Mesothelial cell of epicardium (in vitro differentiated cells): Measurements from ENCODE around the gene ANAPC5. TPM values are rescaled to one million over a fixed set of nuclear protein-coding genes. Genes with fewer than 3 reads are reported as not detected.

ENCODE experiments used
- DNase-seq, 2 experiments: peaks; one replicate each; pipeline ENCODE4 v3.0.0; 2021; ENCODE audit warnings: low spot score in 2 of 2; ENCODE audit not compliant: unreplicated experiment in 2 of 2
- H3K27ac Mint-ChIP-seq: 2 replicates; pipeline ENCODE4 v1.8.0; 2021; ENCODE audit warnings: mixed read lengths
- H3K27me3 Mint-ChIP-seq: 2 replicates; pipeline ENCODE4 v1.8.0; 2021; ENCODE audit warnings: low read depth, mixed read lengths
- H3K36me3 Mint-ChIP-seq: 2 replicates; pipeline ENCODE4 v1.8.0; 2021; ENCODE audit warnings: mixed read lengths
- H3K4me1 Mint-ChIP-seq: 2 replicates; pipeline ENCODE4 v1.8.0; 2021; ENCODE audit warnings: mixed read lengths
- H3K4me3 Mint-ChIP-seq: 2 replicates; pipeline ENCODE4 v1.8.0; 2021; ENCODE audit warnings: mild to moderate bottlenecking, moderate library complexity, mixed read lengths
- H3K9me3 Mint-ChIP-seq: 2 replicates; pipeline ENCODE4 v1.8.0; 2021; ENCODE audit warnings: mixed read lengths
- total RNA-seq: library from RNA; stranded (reverse); gene quantifications from 3 replicates; pipeline ENCODE4 v1.2.1, GENCODE V29; 2021
- TF ChIP-seq, protein P1 (sequence below): fragments of 200-600 bp; sonication (generic); IDR thresholded peaks from one replicate; pipeline ENCODE4 v1.5.0; 2021; ENCODE audit warnings: antibody characterized with exemption; ENCODE audit not compliant: unreplicated experiment

The ANAPC5 gene
- total RNA-seq, 1 donor from 2014 or later = 117 TPM

DNA sequence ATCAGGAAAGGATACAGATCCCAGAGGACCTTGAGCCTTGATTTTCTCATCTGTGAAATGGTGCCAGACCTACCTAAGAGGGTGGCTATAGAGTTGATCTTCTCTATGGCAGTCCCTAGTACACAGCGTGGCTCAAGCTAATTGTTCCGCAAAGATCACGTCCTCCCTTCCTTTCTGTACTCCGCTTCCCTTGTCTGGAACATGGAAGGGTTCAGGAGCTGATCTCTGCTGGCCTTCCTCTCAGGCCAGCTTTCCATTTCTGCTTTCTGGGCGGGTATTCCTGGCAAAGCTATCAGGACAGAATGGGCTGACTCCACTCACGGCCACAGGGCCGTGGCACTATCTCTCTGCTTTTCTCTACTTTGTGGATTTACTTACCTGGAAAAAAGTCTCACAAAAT lies 62.2 kb downstream of the ANAPC5 start:
- Mint-ChIP-seq H3K4me1 (no peaks in the 10 kb centered on the region), H3K36me3 (peaks cover 10% of the 10 kb centered on the region), H3K4me3 (no peak overlapping the region), H3K27me3 (no peaks in the 10 kb centered on the region), H3K9me3 (no peaks in the 10 kb centered on the region), H3K27ac (no peak overlapping the region)
- no peak for DNase-seq
- TF ChIP-seq, protein P1, sequence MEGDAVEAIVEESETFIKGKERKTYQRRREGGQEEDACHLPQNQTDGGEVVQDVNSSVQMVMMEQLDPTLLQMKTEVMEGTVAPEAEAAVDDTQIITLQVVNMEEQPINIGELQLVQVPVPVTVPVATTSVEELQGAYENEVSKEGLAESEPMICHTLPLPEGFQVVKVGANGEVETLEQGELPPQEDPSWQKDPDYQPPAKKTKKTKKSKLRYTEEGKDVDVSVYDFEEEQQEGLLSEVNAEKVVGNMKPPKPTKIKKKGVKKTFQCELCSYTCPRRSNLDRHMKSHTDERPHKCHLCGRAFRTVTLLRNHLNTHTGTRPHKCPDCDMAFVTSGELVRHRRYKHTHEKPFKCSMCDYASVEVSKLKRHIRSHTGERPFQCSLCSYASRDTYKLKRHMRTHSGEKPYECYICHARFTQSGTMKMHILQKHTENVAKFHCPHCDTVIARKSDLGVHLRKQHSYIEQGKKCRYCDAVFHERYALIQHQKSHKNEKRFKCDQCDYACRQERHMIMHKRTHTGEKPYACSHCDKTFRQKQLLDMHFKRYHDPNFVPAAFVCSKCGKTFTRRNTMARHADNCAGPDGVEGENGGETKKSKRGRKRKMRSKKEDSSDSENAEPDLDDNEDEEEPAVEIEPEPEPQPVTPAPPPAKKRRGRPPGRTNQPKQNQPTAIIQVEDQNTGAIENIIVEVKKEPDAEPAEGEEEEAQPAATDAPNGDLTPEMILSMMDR = no peak

GRCh38 chr12:121288986-121289385 lies 63.2 kb downstream of the ANAPC5 start:
- Mint-ChIP-seq H3K36me3 (peaks cover 10% of the 10 kb centered on the region), H3K27ac (peak overlapping the region; percentile 25), H3K9me3 (no peaks in the 10 kb centered on the region), H3K27me3 (no peaks in the 10 kb centered on the region), H3K4me1 (no peaks in the 10 kb centered on the region), H3K4me3 (no peak overlapping the region)
- TF ChIP-seq, protein P1 = no peak
- DNase-seq = no peak

DNA sequence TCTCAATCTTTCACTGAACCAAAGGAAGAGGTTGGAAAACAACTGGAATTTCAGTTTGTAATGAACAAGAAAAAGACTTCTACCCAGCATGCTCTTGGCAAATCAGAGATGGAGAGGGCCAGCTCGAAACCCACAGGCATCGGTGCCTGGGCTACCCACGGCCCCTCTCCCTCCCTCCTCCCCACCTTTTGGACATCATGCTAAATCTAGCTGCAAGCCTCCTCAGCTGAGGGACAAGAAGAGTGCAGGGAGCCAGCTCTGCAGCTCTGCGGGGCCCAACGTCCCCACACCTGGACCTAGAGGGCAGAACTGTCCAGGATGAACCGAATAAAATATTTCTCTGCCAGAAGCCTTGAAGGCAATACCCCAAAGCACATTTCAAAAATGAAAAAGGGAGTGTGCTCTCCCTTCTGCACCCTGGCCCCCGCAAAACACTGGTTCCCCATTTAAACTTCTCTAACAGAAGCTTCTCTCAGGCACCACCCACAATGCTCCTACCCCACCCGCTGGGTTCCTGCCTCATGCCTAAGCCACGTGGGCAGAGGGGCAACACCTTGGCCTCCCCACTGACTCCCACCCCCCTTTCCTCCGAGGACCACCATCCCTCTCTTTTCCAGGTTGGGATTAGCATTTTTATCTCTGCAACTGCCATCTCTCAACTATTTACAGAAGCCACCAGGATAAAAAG lies 63.9 kb downstream of the ANAPC5 start:
- H3K9me3 Mint-ChIP-seq = no peaks in the 10 kb centered on the region
- H3K4me3 Mint-ChIP-seq = no peak overlapping the region
- H3K27ac Mint-ChIP-seq = no peak overlapping the region
- DNase-seq = no peak
- TF ChIP-seq, protein P1 = no peak
- no peaks in the 10 kb centered on the region for H3K4me1 Mint-ChIP-seq
- H3K27me3 Mint-ChIP-seq = no peaks in the 10 kb centered on the region
- H3K36me3 Mint-ChIP-seq = peaks cover 10% of the 10 kb centered on the region

GRCh38 chr12:121287267-121287954 lies 64.8 kb downstream of the ANAPC5 start:
- Mint-ChIP-seq H3K4me1 (no peaks in the 10 kb centered on the region), H3K27me3 (no peaks in the 10 kb centered on the region), H3K4me3 (no peak overlapping the region), H3K36me3 (peaks cover 9% of the 10 kb centered on the region), H3K9me3 (no peaks in the 10 kb centered on the region), H3K27ac (no peak overlapping the region)
- TF ChIP-seq, protein P1 = no peak
- no peak for DNase-seq

GRCh38 chr12:121285856-121286255 lies 66.4 kb downstream of the ANAPC5 start:
- Mint-ChIP-seq H3K4me1 (no peaks in the 10 kb centered on the region), H3K4me3 (no peak overlapping the region), H3K27me3 (no peaks in the 10 kb centered on the region), H3K36me3 (peaks cover 9% of the 10 kb centered on the region), H3K27ac (no peak overlapping the region), H3K9me3 (no peaks in the 10 kb centered on the region)
- TF ChIP-seq, protein P1 = no peak
- no peak for DNase-seq
